A172 (cell line): Measurements from ENCODE around the gene SNRPD2. TPM values are rescaled to one million over a fixed set of nuclear protein-coding genes. Genes with fewer than 3 reads are reported as not detected.
"Not testable (repeated sequence)": the region's sequence is repeated elsewhere in the genome, so short reads cannot be mapped to it uniquely, and the experiment has no call there.

Experiments used
- DNase-seq: peaks from one replicate; pipeline ENCODE4 v3.0.0-alpha.2; 2015; ENCODE audit warnings: low spot score
- total RNA-seq: library from RNA; depleted of rRNA; stranded (reverse); fragments of >200 nt; shearing (Covaris generic); gene quantifications from 2 replicates; pipeline ENCODE4 v1.2.3, GENCODE V29; 2014; rRNA removed

SNRPD2 gene
- 260 and 319 TPM in 2 replicates for total RNA-seq

DNA sequence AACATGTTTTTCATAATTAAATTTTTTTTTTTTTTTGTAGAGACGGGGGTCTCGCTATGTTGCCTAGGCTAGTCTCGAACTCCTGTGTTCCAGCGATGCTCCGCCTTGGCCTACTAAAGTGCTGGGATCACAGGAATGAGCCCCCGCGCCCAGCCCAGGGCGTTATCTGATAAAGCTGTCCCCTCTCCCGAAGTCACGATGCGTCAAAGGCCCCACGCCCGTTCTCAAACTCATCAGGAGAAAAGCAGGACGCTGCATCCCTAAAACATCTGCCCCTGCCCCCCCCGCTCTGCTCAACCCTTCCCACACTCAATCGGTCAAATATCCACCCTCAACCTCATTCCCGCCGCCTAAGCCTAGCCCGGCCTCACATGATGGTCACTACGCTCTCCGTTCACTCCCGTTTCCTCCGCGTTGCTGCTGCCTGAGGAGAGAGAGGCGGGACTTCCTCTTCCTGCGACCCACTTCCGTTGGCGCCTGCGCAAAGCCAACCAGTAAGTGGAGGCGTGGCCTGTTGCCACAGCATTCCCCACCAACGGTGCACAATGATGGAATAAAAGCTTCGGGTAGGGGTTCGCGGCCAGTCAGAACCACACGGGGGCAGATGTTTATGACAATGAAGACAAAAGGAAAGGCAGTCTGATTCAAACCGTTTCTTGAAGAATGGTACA lies at the start of gene SNRPD2:
Gene SNRPD2 (minus strand): TSS at position 438 of the 671 bp plus-strand sequence. CDS start 65 bp downstream, at position 373.
- DNase-seq = peak; percentile 83

DNA sequence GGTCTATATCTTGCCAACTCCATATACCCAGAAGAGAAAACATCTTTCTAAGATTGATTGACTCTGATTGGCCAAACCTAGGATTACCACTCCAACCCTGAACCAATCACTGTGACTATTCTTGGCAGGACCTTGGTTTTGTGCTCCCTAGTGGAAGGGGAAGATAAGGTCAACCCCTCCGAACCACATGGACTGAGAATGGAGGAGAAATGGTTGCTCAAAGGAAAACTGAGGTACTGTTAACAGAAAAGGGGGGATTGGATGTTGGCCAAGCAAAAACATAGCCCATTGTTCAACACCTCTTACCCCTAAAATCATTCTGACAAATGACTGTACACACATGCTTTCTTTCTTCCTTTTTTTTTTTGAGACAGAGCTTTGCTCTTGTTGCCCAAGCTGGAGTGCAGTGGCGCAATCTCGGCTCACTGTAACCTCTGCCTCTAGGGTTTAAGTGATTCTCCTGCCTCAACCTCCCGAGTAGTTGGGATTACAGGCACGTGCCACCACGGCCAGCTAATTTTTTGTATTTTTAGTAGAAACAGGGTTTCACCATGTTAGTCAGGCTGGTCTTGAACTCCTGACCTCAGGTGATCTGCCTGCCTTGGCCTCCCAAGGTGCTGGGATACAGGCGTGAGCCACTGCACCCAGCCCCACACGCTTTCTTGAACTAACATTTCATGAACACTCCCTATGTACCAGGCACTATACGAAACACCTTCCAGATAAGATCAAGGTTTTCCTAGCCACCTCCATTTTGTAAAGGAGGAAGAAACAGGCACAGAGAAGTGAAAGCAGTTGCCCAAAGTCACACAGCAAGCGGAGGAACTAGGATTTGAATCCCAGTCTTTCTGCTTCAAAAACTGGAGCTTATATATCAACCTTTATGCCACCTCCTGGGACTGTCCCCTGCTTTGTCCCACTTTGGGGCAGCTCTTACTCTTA lies 48.0 kb upstream of the SNRPD2 start:
- no peak for DNase-seq

DNA sequence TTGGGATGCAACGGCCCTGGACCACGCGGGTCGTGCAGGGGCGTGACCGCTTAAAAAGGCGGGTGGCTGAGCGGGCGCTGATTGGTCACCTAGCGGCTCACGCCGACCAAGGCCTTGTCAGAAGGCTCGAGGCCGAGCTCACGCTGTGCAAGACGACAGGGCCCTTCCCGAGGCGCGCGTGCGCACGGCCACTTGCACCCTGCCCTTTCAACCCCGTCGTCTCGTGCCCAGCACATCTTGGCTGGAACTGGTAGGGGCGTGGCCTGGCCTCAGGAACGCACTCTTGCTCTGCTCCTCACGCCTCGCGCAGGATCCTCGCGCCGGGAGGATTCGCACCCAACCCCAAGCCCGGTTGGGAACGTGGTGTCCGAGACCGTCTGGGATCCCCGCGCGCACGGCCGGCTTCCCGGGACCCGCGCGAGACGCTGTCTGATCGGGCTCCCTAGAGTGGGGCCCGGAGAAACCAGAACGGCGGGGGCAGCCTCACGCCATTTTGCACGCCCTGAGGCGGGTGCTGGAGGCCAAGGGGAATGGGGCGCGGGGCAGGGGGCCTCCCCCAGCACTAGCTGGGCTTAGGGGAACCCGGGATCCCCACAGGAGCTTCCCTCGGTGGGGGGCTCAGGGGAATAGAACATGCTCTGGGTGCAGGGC lies 41.5 kb upstream of the SNRPD2 start, which contains the start of gene MEIOSIN:
Gene MEIOSIN (plus strand): TSS at position 280 of the 651 bp plus-strand sequence. CDS start 1,938 bp downstream, outside the sequence.
- DNase-seq = no peak

DNA sequence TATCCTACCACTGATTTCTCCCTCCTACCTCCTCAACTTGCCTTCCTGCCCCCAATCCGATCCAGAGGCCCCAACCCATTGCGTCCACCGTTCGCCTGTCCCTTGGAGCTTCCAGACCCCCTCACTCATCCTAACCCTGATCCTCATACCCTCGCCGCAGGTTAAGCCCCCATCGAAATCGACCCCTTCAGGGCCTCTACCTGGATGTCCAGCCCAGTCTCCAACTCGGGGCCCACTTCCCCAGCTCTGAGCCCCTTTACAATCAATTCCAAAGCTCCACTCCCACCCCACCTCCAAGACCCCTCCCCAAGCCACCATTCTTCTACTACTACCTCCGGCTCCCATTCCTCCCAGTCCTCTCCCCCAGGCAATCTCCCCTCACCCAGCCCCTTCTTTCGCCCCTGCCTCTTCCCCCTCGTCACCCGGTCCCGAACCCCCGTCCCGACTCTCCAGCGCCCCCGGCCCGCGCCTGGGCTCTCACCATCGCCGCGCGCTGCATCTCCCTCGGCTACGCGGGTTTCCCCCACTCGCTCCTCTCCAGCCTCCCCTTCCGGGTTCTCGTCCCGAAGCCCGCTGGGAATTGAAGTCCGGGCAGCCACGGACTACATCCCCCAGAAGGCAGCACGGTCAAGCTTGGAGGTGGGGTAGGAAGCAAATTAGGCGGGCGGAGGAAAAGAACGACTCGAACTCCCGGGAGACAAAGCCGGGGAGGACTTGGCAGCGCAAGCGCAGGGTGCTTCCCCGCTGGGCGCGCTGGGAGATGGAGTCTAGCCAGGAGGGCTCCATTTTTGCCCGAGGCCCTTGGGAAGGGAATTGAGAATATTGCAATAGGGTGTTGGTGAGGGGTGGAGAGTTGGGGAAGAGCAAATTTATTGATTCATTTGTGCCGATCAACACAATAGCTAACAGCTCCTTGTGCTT lies 38.9 kb upstream of the SNRPD2 start, which contains the start of gene FBXO46:
Gene FBXO46 (minus strand): TSS at position 529 of the 921 bp plus-strand sequence. CDS start 17,401 bp downstream, outside the sequence.
- DNase-seq = peak; percentile 88

DNA sequence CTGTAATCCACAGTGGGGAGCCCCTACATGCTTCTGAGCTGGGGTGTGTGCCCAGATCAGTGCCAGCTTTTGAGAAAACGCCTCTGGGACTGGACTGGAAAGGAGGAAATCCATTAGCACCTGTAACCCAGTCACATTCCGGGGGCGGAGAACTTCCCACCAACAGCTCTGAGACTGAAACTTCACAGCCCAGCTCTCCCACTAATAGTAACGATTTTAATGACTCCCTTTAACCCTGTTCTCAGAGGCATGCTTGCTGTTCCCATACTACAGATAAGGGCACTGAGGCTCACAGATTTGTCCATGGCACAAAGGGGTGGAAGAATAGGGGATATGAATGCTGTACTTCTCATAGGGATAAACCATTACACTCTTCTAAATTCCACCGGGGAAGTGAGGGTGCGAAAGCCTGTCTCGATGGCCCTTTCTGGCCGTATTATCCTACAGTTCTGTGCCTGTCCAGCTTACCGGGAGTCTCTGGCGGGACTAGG lies 38.1 kb upstream of the SNRPD2 start:
- DNase-seq = no peak

DNA sequence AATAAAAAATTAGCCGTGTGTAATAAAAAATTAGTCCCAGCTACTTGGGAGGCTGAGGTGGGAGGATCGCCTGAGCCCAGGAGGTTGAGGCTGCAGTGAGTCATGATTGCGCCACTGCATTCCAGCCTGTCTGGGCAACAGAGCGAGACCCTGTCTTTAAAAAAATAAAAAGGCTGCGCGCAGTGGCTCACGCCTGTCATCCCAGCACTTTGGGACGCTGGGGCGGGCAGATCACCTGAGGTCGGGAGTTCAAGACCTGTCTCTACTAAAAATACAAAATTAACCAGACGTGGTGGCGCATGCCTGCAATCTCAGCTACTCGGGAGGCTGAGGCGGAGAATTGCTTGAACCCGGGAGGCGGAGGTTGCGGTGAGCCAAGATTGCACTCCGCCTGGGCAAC lies 36.9 kb upstream of the SNRPD2 start:
- DNase-seq = not testable (repeated sequence)

DNA sequence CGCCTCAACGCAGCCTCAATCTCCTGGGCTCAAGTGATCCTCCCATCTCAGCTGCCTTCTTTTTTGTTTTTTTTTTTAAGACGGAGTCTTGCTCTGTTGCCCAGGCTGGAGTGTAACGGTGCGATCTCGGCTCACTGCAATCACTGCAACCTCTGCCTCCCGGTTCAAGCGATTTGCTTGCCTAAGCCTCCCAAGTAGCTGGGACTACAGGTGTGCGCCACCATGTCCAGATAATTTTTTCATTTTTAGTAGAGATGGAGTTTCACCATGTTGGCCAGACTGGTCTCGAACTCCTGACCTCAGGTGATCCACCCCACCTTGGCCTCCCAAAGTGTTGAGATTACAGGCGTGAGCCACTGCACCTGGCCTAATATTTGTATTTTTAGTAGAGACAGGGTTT lies 28.3 kb upstream of the SNRPD2 start:
- DNase-seq = not testable (repeated sequence)

DNA sequence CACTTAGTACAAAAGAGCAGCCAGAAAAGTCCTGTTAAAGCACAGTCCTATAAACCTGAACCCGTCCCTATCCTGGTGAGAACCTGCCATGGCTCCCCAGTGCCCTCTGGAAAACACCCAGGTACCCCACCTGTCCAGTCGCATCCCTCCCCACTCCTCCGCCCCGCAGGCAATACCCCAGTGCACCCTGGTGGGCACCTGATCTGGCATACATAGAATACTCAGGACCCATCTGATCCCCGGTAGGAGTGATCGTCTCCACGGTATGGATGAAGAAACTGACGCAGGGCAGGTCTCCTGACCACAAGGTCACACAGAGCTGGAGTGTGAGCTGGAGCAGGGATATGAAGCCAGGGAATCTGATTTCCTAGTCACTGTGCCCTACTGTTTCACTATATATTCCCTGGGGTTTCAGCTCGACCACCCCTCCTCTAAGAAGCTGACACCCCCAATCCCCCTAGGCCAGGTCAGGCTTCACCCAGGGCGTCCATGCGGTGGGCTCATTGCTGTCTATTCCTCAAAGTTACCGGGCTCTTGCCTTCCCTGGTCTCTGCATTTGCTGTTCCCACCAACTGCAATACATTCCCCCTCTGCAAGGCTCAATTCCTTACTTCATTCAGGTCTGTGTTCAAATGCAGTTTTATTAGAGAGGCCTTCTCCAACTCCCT lies 26.4 kb upstream of the SNRPD2 start:
- no peak for DNase-seq

DNA sequence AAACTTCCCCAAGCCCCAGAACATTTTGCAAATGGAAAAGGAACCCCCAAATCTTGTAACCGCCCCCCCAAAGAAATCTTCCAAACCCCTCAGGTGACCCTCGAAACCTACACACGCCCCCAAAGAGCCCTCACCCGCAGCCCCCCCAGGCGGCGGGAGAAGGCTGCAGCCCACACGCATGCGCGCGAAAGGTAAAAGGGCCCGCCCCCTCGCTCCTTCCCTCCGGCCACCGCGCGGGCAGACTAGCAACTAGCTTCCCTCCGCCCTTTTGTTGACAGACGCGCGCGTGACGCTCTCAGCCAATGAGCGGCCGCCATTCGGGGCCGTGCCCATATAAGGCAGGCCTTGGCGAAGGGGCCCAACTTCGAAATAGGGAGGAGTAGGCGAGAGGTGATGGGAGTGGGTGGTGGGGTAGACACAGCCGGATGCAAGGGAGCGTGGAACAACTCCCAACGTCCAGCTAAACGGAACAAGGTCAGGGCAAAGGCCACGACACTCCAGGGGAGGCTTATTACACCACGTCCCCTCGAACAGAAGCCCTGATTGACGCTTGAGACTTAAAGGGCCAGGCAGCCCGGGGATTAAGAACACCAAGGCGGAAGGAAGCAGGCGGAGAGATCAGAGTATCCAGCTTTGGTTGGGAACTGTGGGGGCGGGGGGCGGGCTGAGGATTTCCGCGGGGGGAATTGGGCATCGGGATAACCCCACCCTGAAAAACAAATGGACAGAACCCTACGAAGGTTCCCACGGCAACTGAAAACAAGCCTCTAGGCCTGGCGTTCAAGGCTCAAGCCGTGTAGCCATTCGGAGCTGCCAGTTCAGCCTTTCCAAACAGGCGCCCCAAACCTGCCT lies 25.6 kb upstream of the SNRPD2 start:
- peak; percentile 91 for DNase-seq

DNA sequence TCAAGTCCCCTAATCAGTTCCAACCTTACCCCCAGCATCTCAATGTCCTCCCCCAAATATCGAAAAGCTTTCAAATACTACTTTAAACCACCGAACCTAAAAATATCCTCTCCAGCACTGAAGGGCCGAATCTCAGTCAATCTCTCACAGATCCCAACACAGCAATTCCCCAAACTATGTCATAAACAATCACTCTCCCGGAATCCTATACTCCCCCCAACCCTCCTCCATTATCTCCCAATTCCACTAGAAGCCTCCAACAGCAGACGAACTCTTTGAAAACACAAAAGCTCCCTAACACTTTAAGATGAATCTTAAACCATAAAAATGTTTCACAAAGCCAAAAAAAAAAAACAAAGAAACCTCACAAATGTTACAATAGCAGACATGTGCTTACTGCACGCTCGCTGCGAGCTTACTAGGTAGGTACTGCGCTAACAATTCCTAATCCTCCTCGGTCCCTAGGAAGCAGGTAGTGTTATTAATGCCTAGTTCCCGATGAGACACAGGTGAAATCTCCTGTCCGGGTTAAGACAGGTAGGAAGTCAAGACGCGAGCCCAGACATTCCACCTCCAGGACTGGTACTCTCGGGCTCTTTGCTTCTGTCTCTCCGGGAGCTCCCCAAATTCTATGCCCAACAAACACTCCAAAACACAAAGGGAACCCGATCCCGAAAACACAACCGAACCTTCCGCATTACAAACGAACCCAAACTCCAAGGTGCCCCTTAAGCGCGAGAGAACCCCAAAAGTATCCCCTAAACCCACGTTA lies 24.8 kb upstream of the SNRPD2 start:
- DNase-seq = no peak

DNA sequence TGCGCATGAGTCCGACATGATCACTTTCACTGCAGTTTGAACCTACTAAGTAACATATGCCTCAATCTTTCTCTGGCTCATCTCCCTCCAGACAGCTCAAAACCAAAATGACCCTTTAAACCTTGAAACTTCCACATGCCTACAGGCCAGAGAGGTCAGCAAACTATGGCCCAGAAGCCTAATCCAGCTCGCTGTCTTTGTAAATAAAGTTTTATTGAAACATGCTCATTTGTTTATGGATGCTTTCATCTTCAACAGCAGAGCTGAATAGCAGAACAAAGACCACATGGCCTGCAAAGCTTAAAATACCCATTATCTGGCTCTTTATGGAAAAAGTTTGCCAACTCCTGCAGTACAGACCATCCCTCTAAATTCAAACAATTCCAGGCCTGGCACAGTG lies 23.4 kb upstream of the SNRPD2 start:
- DNase-seq = no peak

DNA sequence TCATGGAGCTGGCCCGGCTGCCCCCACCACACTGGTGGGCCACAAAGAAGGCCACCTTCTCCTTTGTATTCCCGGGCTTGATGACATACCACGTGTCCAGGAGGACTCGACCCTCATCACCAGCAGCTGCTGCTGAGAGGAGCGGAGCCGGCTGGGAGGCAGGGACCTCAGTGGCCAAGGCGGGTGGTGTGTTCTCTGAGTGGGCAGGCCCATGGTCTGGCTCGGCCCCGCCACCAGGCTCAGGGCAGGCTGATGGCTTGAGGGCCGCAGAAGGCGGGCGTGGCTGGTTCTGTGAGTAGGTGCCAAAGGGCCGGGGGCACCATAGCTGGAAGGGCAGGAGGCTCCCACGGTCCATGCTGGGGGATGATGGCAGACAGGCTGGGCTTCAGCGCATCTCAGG lies 21.4 kb upstream of the SNRPD2 start:
- DNase-seq = no peak

DNA sequence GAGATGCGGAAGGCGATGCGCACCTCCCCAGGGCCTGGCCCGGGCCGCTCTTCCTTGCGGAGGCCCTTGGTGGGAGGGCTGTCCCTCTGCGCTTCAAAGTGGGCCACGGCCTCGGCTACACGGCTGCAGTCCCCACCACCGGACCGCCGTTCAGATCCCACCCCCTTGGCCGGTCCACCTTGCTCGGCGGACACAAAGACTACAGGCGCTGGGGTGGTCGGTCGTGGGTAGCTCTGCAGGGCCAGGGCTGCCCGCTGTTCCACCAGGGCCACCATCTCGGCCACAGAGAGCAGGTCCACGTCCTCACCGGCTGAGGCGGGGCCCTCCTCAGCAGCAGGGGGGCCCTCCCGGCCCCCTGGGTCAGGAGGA lies 20.9 kb upstream of the SNRPD2 start:
- no peak for DNase-seq

DNA sequence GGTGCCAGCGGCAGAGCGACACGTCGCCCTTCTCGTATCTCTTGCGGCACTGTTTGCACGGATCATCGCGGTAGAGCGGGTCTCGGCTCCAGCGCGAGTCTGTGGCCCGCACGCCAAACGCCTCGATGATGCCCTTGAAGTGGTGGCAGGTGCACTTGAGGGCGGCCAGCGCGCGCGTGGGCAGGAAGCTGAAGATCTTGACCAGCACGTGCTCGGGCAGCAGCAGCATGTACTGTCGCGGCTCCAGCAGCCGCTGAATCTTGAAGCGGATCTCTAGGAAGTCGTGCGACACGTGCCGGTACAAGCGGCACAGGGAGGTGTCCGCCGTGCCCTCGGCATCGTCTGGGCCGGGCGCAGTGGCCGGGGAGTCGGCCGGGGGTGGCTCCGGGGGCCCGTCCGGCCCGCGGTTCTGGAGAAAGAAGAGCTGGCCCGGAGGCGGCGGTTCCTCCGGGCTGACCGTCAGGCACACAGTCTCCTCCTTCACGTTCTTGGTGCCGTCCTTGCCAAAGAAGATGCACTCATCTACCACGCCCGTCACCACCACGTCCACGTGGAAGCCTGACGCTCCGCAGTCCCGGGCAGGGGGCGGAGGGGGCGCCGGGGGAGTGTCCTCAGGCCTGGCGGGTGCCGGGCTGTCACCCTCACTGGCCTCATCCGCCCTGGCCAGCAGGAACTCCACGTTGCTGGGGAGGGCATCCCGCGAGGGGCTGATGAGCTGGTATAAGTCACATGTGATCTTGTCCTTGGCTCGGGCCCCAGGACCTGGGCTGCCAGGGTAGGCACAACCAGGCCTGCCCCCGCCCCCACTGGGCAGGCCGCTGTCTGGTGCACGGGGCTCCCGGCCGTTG lies 20.3 kb upstream of the SNRPD2 start:
- DNase-seq = no peak

DNA sequence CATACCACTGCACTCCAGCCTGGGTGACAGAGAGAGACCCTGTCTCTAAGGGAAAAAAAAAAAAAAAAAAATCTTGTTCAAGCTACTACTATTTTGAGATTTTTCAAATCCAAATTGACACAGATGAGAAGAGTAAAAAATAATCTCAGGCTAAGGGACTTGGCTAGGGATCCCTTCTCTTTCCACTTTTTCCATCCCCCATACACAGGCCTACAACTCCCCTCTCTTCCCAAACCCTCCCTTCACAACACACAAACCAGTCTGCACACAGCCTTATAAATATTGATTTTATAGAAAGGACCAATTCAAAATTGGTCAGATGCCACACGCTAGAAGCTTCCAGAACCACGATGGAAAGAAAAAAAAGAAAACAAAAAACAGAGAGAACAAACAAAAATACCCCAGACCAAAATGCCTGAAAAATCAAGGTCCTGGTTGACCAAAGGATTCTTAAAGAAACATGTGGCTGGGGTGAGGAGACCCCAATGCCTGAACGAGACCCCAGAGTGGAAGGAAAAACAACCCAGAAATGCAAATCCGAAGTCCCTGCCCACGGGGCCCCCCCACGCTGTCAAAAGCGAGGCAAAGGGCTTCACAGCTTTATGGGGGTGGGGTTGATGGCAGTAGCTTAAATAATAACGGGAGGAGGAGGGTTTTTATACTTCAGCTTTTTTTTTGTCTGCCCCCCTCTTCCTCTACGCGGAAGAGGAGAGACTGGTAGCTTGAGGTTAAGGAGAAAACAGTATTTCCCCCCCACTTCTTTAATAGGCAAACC lies 18.8 kb upstream of the SNRPD2 start:
- no peak for DNase-seq

DNA sequence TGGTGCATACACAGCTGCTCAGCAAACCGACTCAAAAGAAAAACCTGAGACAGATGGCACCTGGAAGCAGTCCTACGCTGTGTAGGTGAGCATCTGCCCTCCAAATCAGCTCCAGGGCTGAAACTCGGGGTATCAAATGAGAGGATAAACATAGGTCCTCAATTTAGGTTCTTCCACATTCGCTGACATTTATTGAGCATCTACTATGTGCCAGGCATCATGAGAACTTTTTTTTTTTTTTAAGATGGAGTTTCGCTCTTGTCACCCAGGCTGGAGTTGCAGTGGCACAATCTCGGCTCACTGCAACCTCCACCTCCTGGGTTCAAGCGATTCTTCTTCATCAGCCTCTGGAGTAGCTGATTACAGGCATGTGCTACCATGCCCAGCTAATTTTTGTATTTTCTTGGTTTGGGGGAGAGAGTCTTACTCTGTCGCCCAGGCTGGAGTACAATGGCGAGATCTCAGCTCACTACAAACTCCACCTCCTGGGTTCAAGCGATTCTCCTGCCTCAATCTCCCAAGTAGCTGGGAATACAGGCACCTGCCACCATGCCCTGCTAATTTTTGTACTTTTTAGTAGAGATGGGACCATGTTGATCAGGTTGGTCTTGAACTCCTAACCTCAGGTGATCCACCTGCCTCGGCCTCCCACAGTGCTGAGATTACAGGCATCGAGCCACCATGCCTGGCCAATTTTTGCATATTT lies 14.1 kb upstream of the SNRPD2 start:
- DNase-seq = no peak
